Measurements from ENCODE around the gene OOSP1.

OOSP1 gene

GRCh38 chr11:59967677-59968394, 29.6 kb downstream of the OOSP1 start:
- Histone ChIP-seq H3K9ac (ENCODE audit: low read depth, low read length) (no peak overlapping the region), H3K36me3 (ENCODE audit: insufficient read depth, low read length) (no peaks in the 10 kb centered on the region), H3K79me2 (ENCODE audit: insufficient read depth, low read length) (no peaks in the 10 kb centered on the region), H2AFZ (ENCODE audit: low read depth, low read length) (no peak overlapping the region), H3K27me3 (ENCODE audit: insufficient read depth, low read length, poor library complexity) (no peaks in the 10 kb centered on the region), H3K4me2 (ENCODE audit: insufficient read depth, low read length) (no peak overlapping the region), H3K27ac (ENCODE audit: low read length) (no peak overlapping the region), H3K9me3 (ENCODE audit: insufficient read depth, low read length, severe bottlenecking) (no peaks in the 10 kb centered on the region), H3K4me3 (ENCODE audit: low read depth in 1 of 2, low read length in 2 of 2) (no peak overlapping the region), H3K4me1 (ENCODE audit: insufficient read depth, low read length) (no peaks in the 10 kb centered on the region), H4K20me1 (ENCODE audit: insufficient read depth, low read length) (no peaks in the 10 kb centered on the region)
- TF ChIP-seq, protein P1, sequence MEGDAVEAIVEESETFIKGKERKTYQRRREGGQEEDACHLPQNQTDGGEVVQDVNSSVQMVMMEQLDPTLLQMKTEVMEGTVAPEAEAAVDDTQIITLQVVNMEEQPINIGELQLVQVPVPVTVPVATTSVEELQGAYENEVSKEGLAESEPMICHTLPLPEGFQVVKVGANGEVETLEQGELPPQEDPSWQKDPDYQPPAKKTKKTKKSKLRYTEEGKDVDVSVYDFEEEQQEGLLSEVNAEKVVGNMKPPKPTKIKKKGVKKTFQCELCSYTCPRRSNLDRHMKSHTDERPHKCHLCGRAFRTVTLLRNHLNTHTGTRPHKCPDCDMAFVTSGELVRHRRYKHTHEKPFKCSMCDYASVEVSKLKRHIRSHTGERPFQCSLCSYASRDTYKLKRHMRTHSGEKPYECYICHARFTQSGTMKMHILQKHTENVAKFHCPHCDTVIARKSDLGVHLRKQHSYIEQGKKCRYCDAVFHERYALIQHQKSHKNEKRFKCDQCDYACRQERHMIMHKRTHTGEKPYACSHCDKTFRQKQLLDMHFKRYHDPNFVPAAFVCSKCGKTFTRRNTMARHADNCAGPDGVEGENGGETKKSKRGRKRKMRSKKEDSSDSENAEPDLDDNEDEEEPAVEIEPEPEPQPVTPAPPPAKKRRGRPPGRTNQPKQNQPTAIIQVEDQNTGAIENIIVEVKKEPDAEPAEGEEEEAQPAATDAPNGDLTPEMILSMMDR (IDR thresholded peaks at IDR 0.05; ENCODE audit: borderline replicate concordance, extremely low read depth, low read length, poor library complexity, severe bottlenecking), result no peak
- TF ChIP-seq EZH2 (IDR thresholded peaks at IDR 0.05; ENCODE audit: borderline replicate concordance, low read depth, low read length, severe bottlenecking), result no peak
- no peak for DNase-seq
- no peak for ATAC-seq (ENCODE audit: insufficient read depth, low read depth)

GRCh38 chr11:59968395-59968783, 30.2 kb downstream of the OOSP1 start:
- Histone ChIP-seq H4K20me1 (ENCODE audit: insufficient read depth, low read length) (no peaks in the 10 kb centered on the region), H3K4me2 (ENCODE audit: insufficient read depth, low read length) (no peak overlapping the region), H2AFZ (ENCODE audit: low read depth, low read length) (no peak overlapping the region), H3K9ac (ENCODE audit: low read depth, low read length) (no peak overlapping the region), H3K4me3 (ENCODE audit: low read depth in 1 of 2, low read length in 2 of 2) (no peak overlapping the region), H3K27me3 (ENCODE audit: insufficient read depth, low read length, poor library complexity) (no peaks in the 10 kb centered on the region), H3K27ac (ENCODE audit: low read length) (no peak overlapping the region), H3K4me1 (ENCODE audit: insufficient read depth, low read length) (no peaks in the 10 kb centered on the region), H3K9me3 (ENCODE audit: insufficient read depth, low read length, severe bottlenecking) (no peaks in the 10 kb centered on the region), H3K36me3 (ENCODE audit: insufficient read depth, low read length) (no peaks in the 10 kb centered on the region), H3K79me2 (ENCODE audit: insufficient read depth, low read length) (no peaks in the 10 kb centered on the region)
- TF ChIP-seq, protein P1 (IDR thresholded peaks at IDR 0.05; ENCODE audit: borderline replicate concordance, extremely low read depth, low read length, poor library complexity, severe bottlenecking), result no peak
- no peak for TF ChIP-seq EZH2 (IDR thresholded peaks at IDR 0.05; ENCODE audit: borderline replicate concordance, low read depth, low read length, severe bottlenecking)
- DNase-seq, result no peak
- ATAC-seq (ENCODE audit: insufficient read depth, low read depth), result no peak

GRCh38 chr11:59973097-59973496, 34.9 kb downstream of the OOSP1 start:
- DNase-seq (no peak), ATAC-seq (ENCODE audit: insufficient read depth, low read depth) (no peak)
- H3K36me3 ChIP-seq (ENCODE audit: insufficient read depth, low read length), result no peaks in the 10 kb centered on the region
- no peaks in the 10 kb centered on the region for H3K27me3 ChIP-seq (ENCODE audit: insufficient read depth, low read length, poor library complexity)
- no peak overlapping the region for H2AFZ ChIP-seq (ENCODE audit: low read depth, low read length)
- no peaks in the 10 kb centered on the region for H3K9me3 ChIP-seq (ENCODE audit: insufficient read depth, low read length, severe bottlenecking)
- no peak overlapping the region for H3K4me3 ChIP-seq (ENCODE audit: low read depth in 1 of 2, low read length in 2 of 2)
- no peaks in the 10 kb centered on the region for H3K4me1 ChIP-seq (ENCODE audit: insufficient read depth, low read length)
- no peak overlapping the region for H3K27ac ChIP-seq (ENCODE audit: low read length)
- H4K20me1 ChIP-seq (ENCODE audit: insufficient read depth, low read length), result no peaks in the 10 kb centered on the region
- TF ChIP-seq EZH2 (IDR thresholded peaks at IDR 0.05; ENCODE audit: borderline replicate concordance, low read depth, low read length, severe bottlenecking), result no peak
- TF ChIP-seq, protein P1 (IDR thresholded peaks at IDR 0.05; ENCODE audit: borderline replicate concordance, extremely low read depth, low read length, poor library complexity, severe bottlenecking), result no peak
- H3K79me2 ChIP-seq (ENCODE audit: insufficient read depth, low read length), result no peaks in the 10 kb centered on the region
- H3K4me2 ChIP-seq (ENCODE audit: insufficient read depth, low read length), result no peak overlapping the region
- no peak overlapping the region for H3K9ac ChIP-seq (ENCODE audit: low read depth, low read length)
